Measurements from ENCODE around the gene GPC5.

- TF ChIP-seq CREB3 (tag; conservative IDR thresholded peaks at IDR 0.05; ENCODE audit: low read depth) = no peak
- no peak for TF ChIP-seq HDAC8 (tag; IDR thresholded peaks at IDR 0.05)
- no peak for TF ChIP-seq ZBTB7A (IDR thresholded peaks at IDR 0.05; ENCODE audit: borderline replicate concordance, control insufficient read depth, low read depth, low read length)
- no peak for TF ChIP-seq CTCF (IDR thresholded peaks at IDR 0.05 in 2 of 3, conservative IDR thresholded peaks at IDR 0.05 in 1 of 3; ENCODE audit: insufficient read depth in 2 of 3, low read depth in 1 of 3, low read length in 3 of 3)
- no peak for TF ChIP-seq POLR2A (conservative IDR thresholded peaks at IDR 0.05)
- no peak for TF ChIP-seq ZNF274 (IDR thresholded peaks at IDR 0.05; ENCODE audit: borderline replicate concordance, low read depth, low read length)
- TF ChIP-seq ZNF232 (CRISPR knock-in tag; IDR thresholded peaks at IDR 0.05) = no peak
- no peak for TF ChIP-seq MAZ (CRISPR knock-in tag; conservative IDR thresholded peaks at IDR 0.05 in 1 of 2, IDR thresholded peaks at IDR 0.05 in 1 of 2)
- no peak for TF ChIP-seq SREBF2 (CRISPR knock-in tag; IDR thresholded peaks at IDR 0.05)
- TF ChIP-seq ZFX (CRISPR knock-in tag; IDR thresholded peaks at IDR 0.05) = no peak
- TF ChIP-seq ZNF584 (CRISPR knock-in tag; IDR thresholded peaks at IDR 0.05; ENCODE audit: low read depth) = no peak
Observed at GRCh38 chr13:92038905-92039304, 640.5 kb downstream of the GPC5 start.
